HL-60 (cell line): Measurements from ENCODE around the gene LAMA2.

ENCODE experiments used
- CTCF ChIP-seq: IDR thresholded peaks from one replicate; pipeline ENCODE4 v1.5.1; 2011; ENCODE audit warnings: low read length, control low read depth, inconsistent platforms; ENCODE audit not compliant: insufficient read depth
- GABPA ChIP-seq: IDR thresholded peaks from 2 replicates; pipeline ENCODE4 v1.6.1; 2012; ENCODE audit warnings: low read depth
- POLR2AphosphoS5 ChIP-seq: IDR thresholded peaks from 2 replicates; pipeline ENCODE4 v1.6.1; 2012; ENCODE audit warnings: low read depth
- REST ChIP-seq: IDR thresholded peaks from 2 replicates; pipeline ENCODE4 v1.6.1; 2012; ENCODE audit warnings: low read depth; ENCODE audit not compliant: insufficient replicate concordance

- TF ChIP-seq CTCF, result no peak
- no peak for TF ChIP-seq POLR2AphosphoS5
- no peak for TF ChIP-seq REST
- TF ChIP-seq GABPA, result no peak
Measured at GRCh38 chr6:128885381-128885780, 2.4 kb downstream of the LAMA2 start.
